Common myeloid progenitor, CD34-positive (primary cell): ENCODE measurements around the gene GSAP.
"Not testable (repeated sequence)": the region's sequence is repeated elsewhere in the genome, so short reads cannot be mapped to it uniquely, and the experiment has no call there.

Experiments
- CTCF ChIA-PET: fragments of 350-600 bp; sonication (Branson Sonifier 250); formaldehyde crosslinking; loops from one replicate; lab custom pipeline; 2021; ENCODE audit warnings: antibody characterized with exemption; lab: Charles Lee
- POLR2A ChIA-PET: fragments of 350-600 bp; sonication (Branson Sonifier 250); formaldehyde crosslinking; loops from one replicate; lab custom pipeline; 2021; ENCODE audit warnings: antibody characterized with exemption; lab: Charles Lee
- DNase-seq, 3 donors: peaks; one replicate each; pipeline versions ENCODE4 v3.0.0 to v3.0.0-alpha.2; 2013
- H3K27ac ChIP-seq, 2 experiments: 1 replicate in 1 of 2; 2 replicates in 1 of 2; pipeline ENCODE4 v1.7.0; 2013; ENCODE audit warnings: inconsistent platforms in 2 of 2, low read length in 2 of 2, mild to moderate bottlenecking in 2 of 2, low read depth in 1 of 2, moderate library complexity in 1 of 2; ENCODE audit not compliant: severe bottlenecking in 2 of 2, insufficient read depth in 1 of 2, poor library complexity in 1 of 2
- H3K27me3 ChIP-seq, 5 experiments: replicated peaks in 2 of 5; 1 replicate in 3 of 5; 2 replicates in 2 of 5; pipeline versions ENCODE4 v1.6.1 to v1.7.0; 2013; ENCODE audit warnings: low read length in 4 of 5, mild to moderate bottlenecking in 2 of 5, moderate library complexity in 2 of 5, inconsistent platforms in 1 of 5; ENCODE audit not compliant: insufficient read depth in 5 of 5, control insufficient read depth in 4 of 5
- H3K36me3 ChIP-seq, 4 experiments: 1 replicate in 2 of 4; 2 replicates in 2 of 4; pipeline versions ENCODE4 v1.6.1 to v1.7.0; 2013; ENCODE audit warnings: low read length in 3 of 4, control low read depth in 1 of 4, mild to moderate bottlenecking in 1 of 4; ENCODE audit not compliant: control insufficient read depth in 4 of 4, insufficient read depth in 4 of 4
- H3K4me1 ChIP-seq, 4 experiments: 1 replicate in 3 of 4; 2 replicates in 1 of 4; pipeline versions ENCODE4 v1.6.1 to v1.7.1; 2013; ENCODE audit warnings: low read length in 3 of 4, mild to moderate bottlenecking in 3 of 4, control low read depth in 1 of 4, inconsistent platforms in 1 of 4, moderate library complexity in 1 of 4; ENCODE audit not compliant: control insufficient read depth in 4 of 4, insufficient read depth in 4 of 4; ENCODE audit errors: control extremely low read depth in 1 of 4
- H3K4me3 ChIP-seq, 7 experiments: 1 replicate in 4 of 7; 2 replicates in 3 of 7; pipeline versions ENCODE4 v1.5.1 to v1.7.0; 2013; ENCODE audit warnings: mild to moderate bottlenecking in 7 of 7, low read length in 6 of 7, moderate library complexity in 6 of 7, inconsistent platforms in 2 of 7, low read depth in 2 of 7, control low read depth in 1 of 7; ENCODE audit not compliant: insufficient read depth in 4 of 7, control insufficient read depth in 1 of 7; ENCODE audit errors: extremely low read depth in 1 of 7
- H3K9me3 ChIP-seq, 5 experiments: 1 replicate in 4 of 5; 2 replicates in 1 of 5; pipeline versions ENCODE4 v1.6.1 to v1.7.1; 2013; ENCODE audit warnings: low read length in 4 of 5, mild to moderate bottlenecking in 2 of 5, inconsistent platforms in 1 of 5, low read depth in 1 of 5, moderate library complexity in 1 of 5; ENCODE audit not compliant: control insufficient read depth in 4 of 5, insufficient read depth in 2 of 5; ENCODE audit errors: control extremely low read depth in 1 of 5
- WGBS: methylation state at CpG from one replicate; pipeline ENCODE4 v1.1.5; 2013; ENCODE audit not compliant: insufficient coverage; 5-methylcytosine and 5-hydroxymethylcytosine counted together

Gene GSAP

DNA sequence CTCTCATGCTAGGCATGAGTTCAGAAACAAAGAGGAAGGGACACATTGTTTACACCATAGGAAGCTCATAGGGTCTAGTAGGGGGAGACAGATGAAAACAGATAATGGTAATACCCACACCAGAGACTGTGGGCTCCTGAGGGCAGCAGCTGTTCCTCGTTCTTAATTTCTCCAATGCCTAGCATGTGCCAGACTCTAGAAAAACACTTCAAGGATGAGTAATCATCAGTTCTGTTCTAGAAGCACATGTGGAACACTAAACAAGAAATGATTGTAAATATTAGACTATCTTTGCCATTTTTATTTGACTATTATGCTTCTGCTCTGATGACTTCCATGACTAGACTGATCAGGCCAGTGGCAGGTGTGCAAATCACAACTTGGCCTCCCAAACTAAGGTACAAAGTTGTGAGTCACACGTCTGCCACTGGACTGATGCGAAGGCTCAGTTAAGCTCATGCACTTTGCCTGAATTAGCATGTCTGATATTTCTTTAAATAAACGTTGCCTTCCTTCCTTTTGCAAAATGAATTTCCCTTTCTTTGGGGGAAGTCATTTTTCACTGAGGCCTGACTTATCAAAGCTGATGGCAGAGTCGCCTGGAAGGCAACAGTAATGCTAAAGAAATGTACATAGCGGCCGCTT is 127.4 kb downstream of the GSAP start:
- POLR2A ChIA-PET, result no interaction called here
- H3K36me3 ChIP-seq, result peaks cover 0 to 8% (median 5%) of the 10 kb centered on the region in 4 experiments
- WGBS, result 59% methylated on average over 5 of the region's 7 CpGs
- CTCF ChIA-PET, result no interaction called here
- H3K27ac ChIP-seq, result no peak overlapping the region
- no peak for DNase-seq
- H3K9me3 ChIP-seq, result peaks cover 0 to 9% (median 4%) of the 10 kb centered on the region in 5 experiments
- H3K27me3 ChIP-seq, result no peaks in the 10 kb centered on the region
- H3K4me3 ChIP-seq, result no peak overlapping the region
- peaks cover 0 to 7% (median 0%) of the 10 kb centered on the region in 4 experiments for H3K4me1 ChIP-seq

DNA sequence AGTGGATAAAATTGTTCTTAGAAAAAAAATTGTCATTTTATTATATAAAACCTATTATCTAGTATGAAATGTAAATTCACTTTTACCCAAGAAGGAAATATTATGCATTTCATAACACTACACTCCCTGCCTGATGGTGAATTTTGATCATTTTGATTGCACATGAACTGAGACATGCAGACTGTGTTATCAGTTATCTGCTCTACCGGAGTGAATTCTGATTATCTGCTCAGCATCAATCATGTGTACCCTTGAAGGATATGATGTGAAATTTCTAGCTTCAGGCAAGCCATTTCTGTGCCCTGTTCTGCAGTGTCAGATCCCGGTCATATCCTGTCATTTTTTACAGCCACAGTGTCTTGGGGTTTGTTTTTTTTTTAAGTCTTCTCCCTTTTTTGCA is 131.5 kb downstream of the GSAP start:
- POLR2A ChIA-PET, result no interaction called here
- H3K9me3 ChIP-seq, result peaks cover 0 to 9% (median 4%) of the 10 kb centered on the region in 5 experiments
- peaks cover 0 to 10% (median 0%) of the 10 kb centered on the region in 4 experiments for H3K4me1 ChIP-seq
- peaks cover 0 to 8% (median 4%) of the 10 kb centered on the region in 4 experiments for H3K36me3 ChIP-seq
- H3K27me3 ChIP-seq, result no peaks in the 10 kb centered on the region
- CTCF ChIA-PET, result interaction anchor here (1.6 kb wide), 1 partner anchor 47 kb away, joined by 3 read pairs; no protein-coding TSS in a partner anchor
- DNase-seq, result no peak
- H3K4me3 ChIP-seq, result no peak overlapping the region
- H3K27ac ChIP-seq, result no peak overlapping the region
- 63% methylated on average over 1 of the region's 2 CpGs for WGBS

DNA sequence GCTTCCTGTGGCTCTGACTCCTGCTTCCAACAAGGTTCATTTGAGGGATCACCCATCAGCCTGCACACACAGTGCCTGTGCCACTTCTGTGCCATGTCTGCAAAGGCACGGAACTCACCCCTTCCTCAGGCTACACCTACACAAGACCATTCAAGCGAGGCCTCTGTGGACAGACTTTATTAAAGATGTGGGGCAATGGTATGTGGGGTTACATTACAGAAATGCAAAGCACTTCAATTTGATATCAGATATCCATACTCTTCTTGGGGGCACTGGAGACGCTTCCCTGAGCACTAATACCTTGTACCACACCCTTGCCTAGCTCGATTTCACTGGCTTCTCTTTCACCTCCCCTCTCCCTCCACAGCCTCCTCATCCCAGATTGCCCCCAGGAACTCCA is 132.1 kb downstream of the GSAP start:
- no peak for DNase-seq
- H3K4me3 ChIP-seq, result no peak overlapping the region
- 95% methylated on average over 2 of the region's 4 CpGs for WGBS
- peaks cover 0 to 9% (median 4%) of the 10 kb centered on the region in 5 experiments for H3K9me3 ChIP-seq
- no peak overlapping the region for H3K27ac ChIP-seq
- ChIA-PET POLR2A (no interaction called here), CTCF (interaction anchor here (1.6 kb wide), 1 partner anchor 48 kb away, joined by 3 read pairs; no protein-coding TSS in a partner anchor)
- H3K36me3 ChIP-seq, result peaks cover 0 to 8% (median 4%) of the 10 kb centered on the region in 4 experiments
- peaks cover 0 to 8% (median 0%) of the 10 kb centered on the region in 4 experiments for H3K4me1 ChIP-seq
- H3K27me3 ChIP-seq, result no peaks in the 10 kb centered on the region

DNA sequence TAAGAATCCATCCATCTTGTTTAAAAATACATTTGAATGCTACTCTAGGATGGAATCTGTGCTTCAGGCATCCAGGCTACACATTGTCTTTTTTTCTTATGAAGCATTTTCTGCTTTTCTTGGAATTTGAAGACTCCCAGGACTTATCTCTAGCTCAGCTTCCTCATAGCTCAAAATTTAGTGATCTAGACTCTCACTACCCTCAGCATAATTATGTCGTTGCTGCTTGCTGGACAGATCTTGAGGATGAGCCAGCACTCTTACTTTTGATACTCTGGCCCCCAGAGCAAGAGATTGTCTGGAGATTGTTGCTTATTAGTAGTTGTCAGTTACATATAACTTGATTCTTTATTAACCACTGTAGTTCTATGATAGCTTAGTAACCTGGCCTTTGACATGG is 133.3 kb downstream of the GSAP start:
- Histone ChIP-seq H3K4me1 (peaks cover 0 to 5% (median 0%) of the 10 kb centered on the region in 4 experiments), H3K9me3 (peaks cover 0 to 5% (median 1%) of the 10 kb centered on the region in 5 experiments), H3K27ac (no peak overlapping the region), H3K27me3 (no peaks in the 10 kb centered on the region), H3K4me3 (no peak overlapping the region), H3K36me3 (peaks cover 0 to 5% (median 4%) of the 10 kb centered on the region in 4 experiments)
- DNase-seq, result no peak
- ChIA-PET POLR2A (no interaction called here), CTCF (no interaction called here)
- no CpG with 5 or more reads among the region's 1 CpG for WGBS

DNA sequence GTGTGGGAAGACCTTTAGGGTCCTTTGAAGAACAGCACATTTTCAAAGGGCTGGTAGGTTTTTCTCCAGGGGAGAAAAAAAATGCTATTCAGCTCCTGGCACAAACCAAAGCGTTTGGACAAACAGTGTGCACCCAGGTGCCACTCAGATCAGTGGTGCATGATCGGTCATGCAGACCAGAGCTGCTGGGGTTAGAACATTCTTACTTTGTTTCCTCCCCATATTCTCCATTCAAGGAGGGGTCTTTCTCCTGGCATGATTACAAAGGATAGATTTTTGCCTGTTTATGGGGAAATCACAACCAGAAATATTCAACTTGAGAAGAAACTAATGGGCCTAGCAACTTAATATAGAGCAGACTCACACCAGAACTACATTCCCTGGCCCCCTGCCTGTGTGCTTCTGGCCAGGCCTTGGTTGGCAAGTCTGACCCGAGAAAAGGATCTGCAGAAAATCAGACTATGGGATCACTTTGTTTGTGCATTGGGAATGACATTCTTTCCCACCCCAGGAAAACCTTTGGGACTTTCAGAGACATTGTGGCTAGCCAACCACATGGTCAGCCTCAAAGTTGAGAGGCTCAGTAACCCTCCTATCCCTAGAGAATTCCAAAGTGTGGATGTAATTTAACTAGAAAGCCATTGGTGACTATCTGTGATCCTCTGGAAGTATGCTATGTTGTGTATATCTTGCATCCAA is 134.2 kb downstream of the GSAP start:
- H3K4me1 ChIP-seq, result peaks cover 0 to 5% (median 0%) of the 10 kb centered on the region in 4 experiments
- CTCF ChIA-PET, result no interaction called here
- H3K27me3 ChIP-seq, result no peaks in the 10 kb centered on the region
- H3K9me3 ChIP-seq, result peaks cover 0 to 3% (median 0%) of the 10 kb centered on the region in 5 experiments
- peaks cover 0 to 3% (median 0%) of the 10 kb centered on the region in 4 experiments for H3K36me3 ChIP-seq
- WGBS, result 100% methylated on average over 2 of the region's 3 CpGs
- DNase-seq, result no peak
- POLR2A ChIA-PET, result no interaction called here
- H3K27ac ChIP-seq, result no peak overlapping the region
- no peak overlapping the region for H3K4me3 ChIP-seq

DNA sequence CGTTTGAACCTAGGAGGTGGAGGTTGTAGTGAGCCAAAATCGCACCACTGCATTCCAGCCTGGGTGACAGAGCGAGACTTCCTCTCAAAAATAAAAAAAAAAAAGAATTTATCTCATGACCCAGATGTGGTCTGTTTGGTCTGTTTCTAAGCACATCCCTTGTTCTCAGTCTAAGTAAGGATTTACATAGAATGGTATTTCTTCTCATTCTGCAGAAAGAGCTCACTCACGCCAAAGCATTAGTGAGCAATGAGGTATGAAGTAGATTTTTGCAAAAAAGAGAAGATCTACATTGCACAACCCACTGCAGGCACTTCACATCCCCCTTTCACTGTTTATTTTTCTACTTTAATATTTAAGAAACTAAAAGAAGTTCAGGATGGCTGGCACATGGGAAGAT is 140.0 kb downstream of the GSAP start:
- Histone ChIP-seq H3K36me3 (peaks cover 0 to 7% (median 2%) of the 10 kb centered on the region in 4 experiments), H3K4me3 (no peak overlapping the region), H3K27me3 (no peaks in the 10 kb centered on the region), H3K9me3 (no peaks in the 10 kb centered on the region), H3K27ac (no peak overlapping the region), H3K4me1 (no peaks in the 10 kb centered on the region)
- WGBS, result 100% methylated on average over 1 of the region's 4 CpGs
- ChIA-PET POLR2A (no interaction called here), CTCF (no interaction called here)
- no peak for DNase-seq

DNA sequence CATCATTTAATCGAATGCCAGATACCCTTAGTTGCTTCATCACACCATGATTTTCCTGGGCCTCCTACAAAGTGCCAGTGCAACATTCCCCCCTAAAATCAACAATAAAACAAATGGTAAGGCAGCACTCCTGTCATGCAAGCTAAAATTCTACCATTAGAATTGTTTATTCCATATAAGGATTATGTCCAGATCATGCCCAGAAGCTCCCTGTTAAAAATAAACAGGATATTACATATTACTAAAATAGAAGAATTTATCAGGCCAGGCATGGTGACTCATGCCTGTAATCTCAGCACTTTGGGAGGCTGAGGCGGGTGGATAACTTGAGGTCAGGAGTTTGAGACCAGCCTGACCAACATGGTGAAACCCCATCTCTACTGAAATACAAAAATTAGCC is 140.5 kb downstream of the GSAP start:
- H3K4me3 ChIP-seq, H3K27me3 ChIP-seq, CTCF ChIA-PET, H3K9me3 ChIP-seq, H3K27ac ChIP-seq, POLR2A ChIA-PET, DNase-seq, H3K36me3 ChIP-seq, H3K4me1 ChIP-seq: not testable (repeated sequence)
- 100% methylated on average over 1 of the region's 2 CpGs for WGBS
